Measurements from ENCODE around the gene EXOC3L2. TPM values are rescaled to one million over a fixed set of nuclear protein-coding genes. Genes with fewer than 3 reads are reported as not detected.
"Not testable (repeated sequence)": the region's sequence is repeated elsewhere in the genome, so short reads cannot be mapped to it uniquely, and the experiment has no call there.

The EXOC3L2 gene
- total RNA-seq, 1 donor from 2014 or later, result 0.12 TPM

DNA sequence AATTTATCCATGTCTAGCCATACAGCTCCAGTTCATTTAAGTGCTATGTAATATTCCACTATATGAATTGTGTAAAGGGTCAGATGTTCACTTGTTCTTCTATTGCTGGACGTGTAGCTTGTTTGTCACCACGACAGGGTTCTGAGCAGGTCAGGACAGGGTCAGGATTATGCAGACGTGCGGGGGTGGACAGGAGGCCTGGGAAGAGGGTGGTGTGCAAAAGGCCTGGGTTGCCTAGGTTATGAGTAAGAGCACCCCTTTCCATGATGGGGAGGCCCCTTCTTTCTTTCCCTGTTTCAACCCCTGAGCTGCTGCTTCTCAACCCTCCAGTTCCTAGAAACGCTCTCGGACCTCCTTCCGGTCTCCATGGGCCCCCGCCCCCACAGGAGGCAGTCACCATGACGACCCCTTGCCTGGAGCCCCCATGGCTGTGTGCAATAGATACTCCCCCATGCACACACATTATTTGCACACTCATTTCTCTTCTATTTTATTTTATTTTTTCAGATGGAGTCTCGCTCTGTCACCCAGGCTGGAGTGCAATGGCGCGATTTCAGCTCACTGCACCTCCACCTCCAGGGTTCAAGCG, 2.0 kb downstream of the EXOC3L2 start:
- no peak for DNase-seq (ENCODE audit: low read depth)
- TF ChIP-seq, protein P1, sequence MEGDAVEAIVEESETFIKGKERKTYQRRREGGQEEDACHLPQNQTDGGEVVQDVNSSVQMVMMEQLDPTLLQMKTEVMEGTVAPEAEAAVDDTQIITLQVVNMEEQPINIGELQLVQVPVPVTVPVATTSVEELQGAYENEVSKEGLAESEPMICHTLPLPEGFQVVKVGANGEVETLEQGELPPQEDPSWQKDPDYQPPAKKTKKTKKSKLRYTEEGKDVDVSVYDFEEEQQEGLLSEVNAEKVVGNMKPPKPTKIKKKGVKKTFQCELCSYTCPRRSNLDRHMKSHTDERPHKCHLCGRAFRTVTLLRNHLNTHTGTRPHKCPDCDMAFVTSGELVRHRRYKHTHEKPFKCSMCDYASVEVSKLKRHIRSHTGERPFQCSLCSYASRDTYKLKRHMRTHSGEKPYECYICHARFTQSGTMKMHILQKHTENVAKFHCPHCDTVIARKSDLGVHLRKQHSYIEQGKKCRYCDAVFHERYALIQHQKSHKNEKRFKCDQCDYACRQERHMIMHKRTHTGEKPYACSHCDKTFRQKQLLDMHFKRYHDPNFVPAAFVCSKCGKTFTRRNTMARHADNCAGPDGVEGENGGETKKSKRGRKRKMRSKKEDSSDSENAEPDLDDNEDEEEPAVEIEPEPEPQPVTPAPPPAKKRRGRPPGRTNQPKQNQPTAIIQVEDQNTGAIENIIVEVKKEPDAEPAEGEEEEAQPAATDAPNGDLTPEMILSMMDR (conservative IDR thresholded peaks at IDR 0.05; ENCODE audit: low read depth, low read length), result no peak
- no peak overlapping the region for H3K4me3 ChIP-seq (ENCODE audit: low read depth, low read length)

DNA sequence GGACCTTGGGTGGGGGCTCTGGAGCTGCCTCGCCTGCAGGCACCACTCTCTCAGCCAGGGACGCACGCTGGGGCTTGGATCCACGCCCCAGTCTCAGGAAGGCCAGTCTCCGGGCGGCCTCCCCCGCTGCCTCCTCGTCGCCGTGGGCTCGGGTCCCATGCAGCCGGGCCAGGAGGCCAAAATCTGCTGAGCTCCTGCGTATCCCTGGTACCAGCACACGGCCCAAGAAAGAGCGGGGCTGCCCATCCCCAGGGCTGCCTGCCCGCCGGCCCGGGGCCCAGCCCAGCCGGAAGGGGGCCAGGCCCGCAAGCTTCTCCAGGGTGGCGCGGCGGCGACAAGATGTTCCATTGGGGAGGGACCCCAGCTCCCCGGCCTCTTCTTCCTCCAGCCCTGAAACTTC, 6.7 kb downstream of the EXOC3L2 start:
- no peak overlapping the region for H3K4me3 ChIP-seq (ENCODE audit: low read depth, low read length)
- TF ChIP-seq, protein P1 (conservative IDR thresholded peaks at IDR 0.05; ENCODE audit: low read depth, low read length), result no peak
- DNase-seq (ENCODE audit: low read depth), result no peak

DNA sequence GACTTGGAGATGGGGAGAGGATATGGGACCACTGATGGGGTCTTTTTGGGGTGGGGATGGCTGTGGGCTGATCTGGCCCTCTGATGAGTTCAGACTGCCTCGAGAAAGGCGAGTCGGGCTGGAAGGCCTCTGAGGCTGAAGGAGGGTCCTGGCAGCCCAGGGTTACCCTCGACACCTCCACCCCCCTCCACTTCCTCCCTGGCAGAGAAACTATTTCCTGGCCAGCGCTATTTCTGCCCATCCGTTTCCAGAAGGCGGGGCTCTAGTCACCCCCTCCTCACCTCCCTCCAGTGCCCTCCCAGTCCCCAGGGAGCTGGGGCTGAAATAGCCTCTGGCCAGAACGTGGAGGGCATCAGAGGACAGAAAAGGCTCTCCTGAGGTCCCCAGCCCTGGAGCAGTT, 9.7 kb downstream of the EXOC3L2 start:
- no peak for DNase-seq (ENCODE audit: low read depth)
- no peak overlapping the region for H3K4me3 ChIP-seq (ENCODE audit: low read depth, low read length)
- TF ChIP-seq, protein P1 (conservative IDR thresholded peaks at IDR 0.05; ENCODE audit: low read depth, low read length), result no peak

DNA sequence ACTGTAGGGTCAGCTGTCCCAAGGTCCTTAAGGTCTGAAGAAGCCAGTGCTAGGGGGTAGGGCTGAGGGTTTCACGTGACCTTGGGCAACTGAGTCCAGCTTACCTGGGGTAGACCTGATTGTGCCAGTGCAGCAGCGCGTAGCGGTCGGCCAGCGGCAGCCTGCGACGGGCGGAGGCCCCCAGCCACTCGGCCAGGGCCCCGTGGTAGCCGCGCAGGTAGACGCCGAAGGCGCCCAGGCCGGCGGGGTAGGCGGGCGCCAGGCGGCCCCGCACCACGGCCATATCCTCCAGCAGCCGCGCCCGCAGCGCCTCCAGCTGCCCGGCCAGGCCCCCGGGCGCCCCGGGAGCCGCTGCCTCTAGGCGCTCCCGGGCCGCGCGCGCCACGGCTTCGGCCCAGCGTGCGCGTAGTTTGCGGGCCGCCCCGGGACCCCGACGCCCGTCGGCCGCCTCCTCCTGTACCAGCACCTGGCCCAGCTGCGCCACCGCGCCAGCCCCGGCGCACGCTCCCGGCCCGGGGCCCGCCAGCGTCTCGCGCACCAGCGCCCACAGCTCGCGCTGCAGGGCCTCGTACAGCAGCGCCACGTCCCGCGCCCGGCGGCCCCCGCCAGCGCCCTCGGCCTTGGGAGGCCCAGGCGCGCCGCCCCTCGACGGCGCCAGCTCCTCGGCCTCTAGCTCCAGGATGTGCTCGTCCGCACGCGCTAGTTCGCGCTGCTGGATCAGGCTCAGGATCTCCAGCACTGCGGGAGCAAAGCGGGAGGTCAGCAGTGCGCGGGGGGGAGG, 10.9 kb downstream of the EXOC3L2 start:
- TF ChIP-seq, protein P1 (conservative IDR thresholded peaks at IDR 0.05; ENCODE audit: low read depth, low read length), result no peak
- H3K4me3 ChIP-seq (ENCODE audit: low read depth, low read length), result no peak overlapping the region
- no peak for DNase-seq (ENCODE audit: low read depth)

DNA sequence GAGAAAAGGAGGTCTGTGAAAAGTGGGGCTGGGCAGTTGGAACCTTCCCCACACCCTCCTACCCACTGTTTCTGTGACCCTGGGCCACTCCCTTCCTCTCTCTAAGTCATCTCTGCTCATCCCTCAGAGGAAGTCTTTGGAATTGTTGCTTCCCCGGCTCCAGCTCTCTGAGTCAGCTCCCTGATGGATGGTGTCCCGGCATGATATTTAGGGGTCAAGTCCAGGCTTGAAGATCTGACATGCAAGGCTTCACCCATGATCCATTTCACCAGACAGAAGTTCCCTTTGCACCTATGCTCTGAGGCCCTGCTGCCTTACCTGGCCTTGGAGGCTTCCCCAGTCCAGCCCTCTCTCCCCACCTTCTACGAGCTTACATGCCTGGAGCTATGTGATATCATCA, 13.3 kb downstream of the EXOC3L2 start:
- TF ChIP-seq, protein P1 (conservative IDR thresholded peaks at IDR 0.05; ENCODE audit: low read depth, low read length), result no peak
- H3K4me3 ChIP-seq (ENCODE audit: low read depth, low read length), result no peak overlapping the region
- no peak for DNase-seq (ENCODE audit: low read depth)

DNA sequence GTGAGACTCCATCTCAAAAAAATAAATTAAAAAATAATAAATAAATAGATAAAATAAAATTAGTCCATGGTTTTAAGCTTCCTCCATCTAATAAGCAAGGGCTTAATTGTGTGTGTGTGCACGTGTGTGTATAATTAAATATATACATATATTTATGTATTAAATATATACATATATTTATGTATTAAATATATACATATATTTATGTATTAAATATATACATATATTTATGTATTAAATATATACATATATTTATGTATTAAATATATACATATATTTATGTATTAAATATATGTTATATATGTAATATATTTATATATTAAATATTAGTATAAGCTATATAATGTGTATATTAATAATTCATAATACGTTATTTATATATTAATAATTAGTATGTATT, 16.2 kb downstream of the EXOC3L2 start:
- H3K4me3 ChIP-seq (ENCODE audit: low read depth, low read length), result not testable (repeated sequence)

DNA sequence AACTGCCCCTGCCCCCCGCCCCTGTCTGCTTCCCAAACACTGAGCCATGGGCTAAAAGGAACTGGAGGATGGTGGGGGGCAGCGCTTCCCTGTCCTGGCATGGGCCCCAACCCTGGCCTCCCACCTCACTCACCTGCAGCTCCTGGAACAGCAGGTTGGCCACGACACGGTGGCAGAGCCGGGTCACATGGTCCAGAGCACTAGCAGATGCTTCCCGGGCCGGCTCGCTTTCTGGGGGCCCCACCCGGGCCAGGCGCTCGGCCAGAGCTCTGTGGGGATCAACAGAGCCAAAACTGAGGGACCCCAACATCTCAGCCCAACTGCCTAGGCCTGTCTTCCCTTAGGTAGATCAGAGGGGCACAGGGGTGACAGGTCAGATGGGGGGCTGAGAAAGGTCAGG, 20.6 kb downstream of the EXOC3L2 start:
- TF ChIP-seq, protein P1 (conservative IDR thresholded peaks at IDR 0.05; ENCODE audit: low read depth, low read length), result no peak
- no peak for DNase-seq (ENCODE audit: low read depth)
- no peak overlapping the region for H3K4me3 ChIP-seq (ENCODE audit: low read depth, low read length)

More for the DNA sequence above, 16.2 kb downstream of the EXOC3L2 start:
- DNase-seq (ENCODE audit: low read depth), result not testable (repeated sequence)
